ENCODE data around the gene CLDN2. TPM values are rescaled to one million over a fixed set of nuclear protein-coding genes. Genes with fewer than 3 reads are reported as not detected.

Gene CLDN2
- total and polyA plus RNA-seq, 2 of the 13 experiments (the other 11 are each of a cell fraction or from before 2014, with no cell fraction given) = 1.3 to 1.5 TPM

- no peak for FAIRE-seq
- H3K9me3 ChIP-seq (ENCODE audit: low read length) = no peaks in the 10 kb centered on the region
- intact Hi-C loops (cut with micrococcal nuclease; ENCODE audit: unreplicated experiment) = no loop called here
- no peaks in the 10 kb centered on the region for H3K27me3 ChIP-seq (ENCODE audit: control insufficient read depth in 1 of 2, insufficient read depth in 2 of 2, low read length in 2 of 2)
- in situ Hi-C loops (cut with HindIII; ENCODE audit: extremely low pct_ligation_motif_present, low pct_unique_long_range_greater_than_20kb) = no loop called here
- no peak for DNase-seq (ENCODE audit: low spot score)
- BruUV-seq (replicated peaks) = no TSS peak
- no peaks in the 10 kb centered on the region for H3K79me2 ChIP-seq (ENCODE audit: insufficient read depth, low read length)
- POLR2A ChIA-PET = interaction anchor here (1.0 to 1.9 kb wide), 2 partner anchors 26 to 27 kb away, joined by 6 to 7 read pairs; partner anchors contain the start of gene RIPPLY1
- no peak overlapping the region for H2AFZ ChIP-seq (ENCODE audit: low read length)
- TF ChIP-seq IRX3 (CRISPR knock-in tag; IDR thresholded peaks at IDR 0.05; ENCODE audit: borderline replicate concordance, low read depth) (no peak), ZNF878 (CRISPR knock-in tag; IDR thresholded peaks at IDR 0.05) (no peak), ZNF556 (CRISPR knock-in tag; IDR thresholded peaks at IDR 0.05; ENCODE audit: borderline replicate concordance) (no peak), ISX (CRISPR knock-in tag; conservative IDR thresholded peaks at IDR 0.05) (no peak), MTERF4 (CRISPR knock-in tag; IDR thresholded peaks at IDR 0.05) (no peak), TGIF2 (CRISPR knock-in tag; IDR thresholded peaks at IDR 0.05) (no peak), ZNF709 (CRISPR knock-in tag; IDR thresholded peaks at IDR 0.05) (no peak), ZNF143 (CRISPR knock-in tag; IDR thresholded peaks at IDR 0.05) (no peak), NCOA1 (CRISPR knock-in tag; IDR thresholded peaks at IDR 0.05) (no peak), ARID4A (CRISPR knock-in tag; IDR thresholded peaks at IDR 0.05; ENCODE audit: borderline replicate concordance) (no peak), ZNF577 (CRISPR knock-in tag; IDR thresholded peaks at IDR 0.05; ENCODE audit: borderline replicate concordance, low read depth) (no peak), ZUFSP (CRISPR knock-in tag; IDR thresholded peaks at IDR 0.05; ENCODE audit: borderline replicate concordance) (no peak), DBP (CRISPR knock-in tag; IDR thresholded peaks at IDR 0.05; ENCODE audit: not compliant biosample characterization) (no peak), MAFF (IDR thresholded peaks at IDR 0.05; ENCODE audit: low read depth, low read length) (no peak)
- no peak overlapping the region for H3K4me2 ChIP-seq (ENCODE audit: low read depth, low read length)
- H3K4me1 ChIP-seq (ENCODE audit: insufficient read depth, low read length) = peaks cover 54% of the 10 kb centered on the region
- no peaks in the 10 kb centered on the region for H3K36me3 ChIP-seq (replicated peaks in 1 of 2; ENCODE audit: control insufficient read depth in 1 of 2, insufficient read depth in 2 of 2, low read length in 2 of 2)
- no CpG with 5 or more reads among the region's 4 CpGs for WGBS (ENCODE audit: low lambda C conversion rate)
- no peaks in the 10 kb centered on the region for H4K20me1 ChIP-seq (ENCODE audit: insufficient read depth, low read length)
- H3K9ac ChIP-seq (ENCODE audit: insufficient read depth, low read depth, low read length) = no peak overlapping the region
- H3K27ac ChIP-seq (ENCODE audit: extremely low read length, insufficient read depth, low read length) = no peak overlapping the region
- no peak overlapping the region for H3K4me3 ChIP-seq (replicated peaks in 1 of 3; ENCODE audit: insufficient read depth in 1 of 3, low read depth in 2 of 3, low read length in 3 of 3)
- no peak for ATAC-seq
- CTCF ChIA-PET (ENCODE audit: low intra/inter-chr PET ratio, low total read pairs) = no interaction called here
These were observed 8.0 kb downstream of the CLDN2 start for GRCh38 chrX:106928227-106928626.

Data from HepG2 (cell line).